IPS-20b (cell line): ENCODE measurements around the gene SNRPA1.

Experiments
- H3K27ac ChIP-seq: one replicate; pipeline ENCODE4 v1.5.1; 2013; ENCODE audit warnings: low read length
- H3K27me3 ChIP-seq: 2 replicates; pipeline ENCODE4 v1.6.1; 2013; ENCODE audit warnings: mild to moderate bottlenecking, low read length, inconsistent platforms; ENCODE audit not compliant: insufficient read depth
- H3K36me3 ChIP-seq: 2 replicates; pipeline ENCODE4 v1.6.1; 2013; ENCODE audit warnings: low read depth, mild to moderate bottlenecking, inconsistent platforms, low read length, moderate library complexity; ENCODE audit not compliant: insufficient read depth
- H3K4me1 ChIP-seq: 2 replicates; pipeline ENCODE4 v1.6.1; 2013; ENCODE audit warnings: mild to moderate bottlenecking, control low read depth, inconsistent platforms, low read length, moderate library complexity; ENCODE audit not compliant: insufficient read depth
- H3K4me3 ChIP-seq: 2 replicates; pipeline ENCODE4 v1.5.1; 2013; ENCODE audit warnings: mild to moderate bottlenecking, low read length, inconsistent platforms
- H3K9ac ChIP-seq: 2 replicates; pipeline ENCODE4 v1.6.1; 2013; ENCODE audit warnings: low read depth, mild to moderate bottlenecking, inconsistent platforms, low read length, moderate library complexity
- H3K9me3 ChIP-seq: 2 replicates; pipeline ENCODE4 v1.6.1; 2013; ENCODE audit warnings: mild to moderate bottlenecking, low read depth, low read length, inconsistent platforms; ENCODE audit not compliant: insufficient read depth

The SNRPA1 gene

DNA sequence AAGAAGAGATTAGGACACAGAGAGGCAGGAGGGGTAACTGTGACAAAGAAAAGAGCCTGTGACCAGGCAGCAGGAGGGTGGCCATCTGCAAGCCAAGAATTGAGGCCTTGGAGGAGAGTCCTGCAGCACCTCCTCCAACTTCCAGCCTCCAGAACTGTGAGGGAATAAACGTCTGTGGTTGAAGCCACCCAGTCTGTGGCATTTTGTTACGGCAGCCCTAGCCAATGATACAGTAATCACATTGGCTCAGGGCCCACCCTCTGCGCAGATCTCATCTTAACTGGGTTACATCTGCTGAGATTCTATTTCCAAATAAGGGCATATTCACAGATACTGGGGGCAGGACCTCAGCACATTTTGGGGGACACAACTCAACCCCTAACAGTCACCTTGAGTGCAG is 29.0 kb downstream of the SNRPA1 start:
- Histone ChIP-seq H3K9me3 (no peaks in the 10 kb centered on the region), H3K27ac (no peak overlapping the region), H3K4me1 (0 out of 2 replicates have a peak, but pooled peaks cover 4% of the 10 kb centered on the region), H3K36me3 (peaks cover 22% of the 10 kb centered on the region), H3K27me3 (no peaks in the 10 kb centered on the region), H3K4me3 (no peak overlapping the region), H3K9ac (no peak overlapping the region)

DNA sequence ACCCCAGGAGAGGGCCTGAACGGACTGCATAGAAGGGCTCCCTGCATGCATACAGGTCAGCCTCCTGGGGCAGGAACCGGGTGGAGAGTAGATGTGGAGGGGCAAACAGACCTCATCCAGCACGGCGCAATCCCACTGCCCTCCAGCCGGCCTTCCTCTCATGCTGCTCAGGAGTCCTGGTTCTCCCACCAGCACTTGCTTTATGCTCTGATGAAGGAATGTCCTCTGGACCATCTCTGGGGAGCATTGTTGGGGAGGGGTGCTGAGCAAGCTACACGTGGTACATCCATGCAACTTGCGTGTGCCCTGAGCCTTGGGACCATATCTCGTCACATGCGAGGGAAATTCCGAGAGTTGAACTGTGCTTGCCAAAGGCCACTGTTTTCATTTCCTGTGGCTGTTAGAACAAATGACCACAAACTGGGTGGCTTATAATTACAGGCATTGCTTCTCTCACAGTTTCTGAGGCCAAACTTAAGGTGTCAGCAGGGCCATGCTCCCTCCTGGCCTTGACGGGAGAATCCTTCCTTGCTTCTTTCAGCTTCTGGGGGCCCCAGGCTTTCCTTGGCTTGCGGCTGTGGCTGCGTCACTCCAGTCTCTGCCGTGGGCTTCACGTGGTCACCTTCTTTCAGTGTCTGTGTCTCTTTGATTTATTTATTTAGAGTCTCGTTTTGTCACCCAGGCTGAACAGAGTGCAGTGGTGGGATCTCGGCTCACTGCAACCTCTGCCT is 30.0 kb downstream of the SNRPA1 start:
- Histone ChIP-seq H3K27me3 (no peaks in the 10 kb centered on the region), H3K4me1 (0 out of 2 replicates have a peak, but pooled peaks cover 4% of the 10 kb centered on the region), H3K27ac (no peak overlapping the region), H3K36me3 (peaks cover 12% of the 10 kb centered on the region), H3K9me3 (no peaks in the 10 kb centered on the region), H3K9ac (no peak overlapping the region), H3K4me3 (no peak overlapping the region)

DNA sequence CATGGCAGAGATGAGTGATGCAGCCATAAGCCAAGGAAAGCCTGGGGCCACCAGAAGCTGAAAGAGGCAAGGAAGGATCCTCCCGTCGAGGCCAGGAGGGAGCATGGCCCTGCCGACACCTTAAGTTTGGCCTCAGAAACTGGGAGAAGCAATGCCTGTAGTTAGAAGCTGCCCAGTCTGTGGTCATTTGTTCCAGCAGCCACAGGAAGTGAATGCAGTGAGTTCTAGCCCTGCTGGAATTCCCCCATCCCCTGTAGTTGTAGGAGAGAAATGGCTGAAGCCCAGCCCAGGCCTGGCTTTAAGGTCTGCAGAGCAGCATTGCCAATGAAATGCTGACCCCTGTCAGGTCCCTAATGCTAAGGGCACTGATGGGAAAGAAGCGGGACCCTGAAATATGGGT is 31.0 kb downstream of the SNRPA1 start:
- Histone ChIP-seq H3K9me3 (no peaks in the 10 kb centered on the region), H3K4me3 (no peak overlapping the region), H3K36me3 (peaks cover 2% of the 10 kb centered on the region), H3K9ac (no peak overlapping the region), H3K27me3 (no peaks in the 10 kb centered on the region), H3K4me1 (0 out of 2 replicates have a peak, but pooled peaks cover 4% of the 10 kb centered on the region), H3K27ac (no peak overlapping the region)

DNA sequence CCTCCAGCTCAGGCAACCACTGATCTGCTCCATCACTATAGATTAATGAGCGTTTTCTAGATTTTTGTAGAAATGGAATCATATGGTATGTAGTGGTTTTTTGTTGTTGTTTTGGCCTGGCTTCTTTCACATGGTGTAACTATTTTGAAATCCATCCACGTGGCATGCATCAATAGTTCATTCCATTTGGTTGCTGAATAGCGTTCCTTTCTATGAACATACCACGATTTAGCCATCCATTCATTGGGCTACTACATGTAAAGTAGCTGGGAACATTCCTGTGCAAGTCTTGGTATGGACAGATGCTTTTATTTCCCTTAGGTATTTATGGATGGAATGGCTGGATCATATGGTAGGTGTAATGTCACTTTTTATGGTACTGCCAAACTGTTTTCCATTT is 32.5 kb downstream of the SNRPA1 start:
- Histone ChIP-seq H3K4me1 (peaks cover 9% of the 10 kb centered on the region; the same call in 1 of the 2 replicates), H3K9me3 (no peaks in the 10 kb centered on the region), H3K4me3 (no peak overlapping the region), H3K36me3 (no peaks in the 10 kb centered on the region), H3K9ac (no peak overlapping the region), H3K27me3 (no peaks in the 10 kb centered on the region), H3K27ac (no peak overlapping the region)

DNA sequence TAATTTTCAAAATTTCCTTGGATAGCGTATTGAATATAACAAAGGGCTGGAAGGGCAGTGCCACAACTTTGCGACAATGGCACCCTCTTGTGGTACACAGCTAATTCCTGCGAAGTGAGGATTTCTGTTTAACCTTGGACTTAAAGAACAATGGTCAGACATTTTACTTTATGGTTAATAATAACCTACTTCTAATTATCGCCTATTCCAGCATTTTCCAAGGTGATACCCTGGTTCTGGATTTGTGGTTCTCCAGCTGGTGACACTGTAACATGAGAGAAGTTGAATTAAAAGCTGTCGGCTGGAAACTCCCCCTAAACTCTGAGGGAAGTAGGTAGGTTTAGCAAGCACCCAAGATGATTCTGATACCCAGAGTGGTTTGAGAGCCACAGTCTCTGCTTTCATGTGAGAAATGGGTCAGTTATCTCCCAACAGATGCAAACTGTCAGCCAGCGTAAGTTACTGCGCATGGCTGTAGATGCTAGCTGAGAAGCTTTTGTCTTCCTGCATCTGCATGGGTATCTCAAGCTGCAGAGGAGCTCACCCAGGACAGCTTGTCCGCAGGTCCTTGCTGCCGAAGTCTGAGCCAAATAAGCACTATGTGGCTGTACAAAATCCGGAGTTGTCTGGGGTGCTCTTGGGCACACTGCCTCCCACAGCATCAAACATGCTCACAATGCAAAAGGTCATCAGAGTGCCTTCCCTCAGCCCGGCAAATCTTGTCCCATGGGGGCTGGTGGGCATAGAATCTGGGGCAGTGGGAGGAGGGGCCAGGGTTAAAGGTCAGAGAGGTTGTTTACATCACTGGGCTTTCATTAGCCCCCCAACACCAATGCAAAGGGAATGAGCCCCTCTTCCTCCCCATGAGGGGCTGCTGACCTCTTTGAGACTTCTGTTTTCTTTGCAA is 36.6 kb downstream of the SNRPA1 start:
- Histone ChIP-seq H3K9ac (no peak overlapping the region), H3K4me3 (no peak overlapping the region), H3K4me1 (peaks cover 8% of the 10 kb centered on the region; the same call in 1 of the 2 replicates), H3K36me3 (no peaks in the 10 kb centered on the region), H3K9me3 (no peaks in the 10 kb centered on the region), H3K27me3 (no peaks in the 10 kb centered on the region), H3K27ac (no peak overlapping the region)

DNA sequence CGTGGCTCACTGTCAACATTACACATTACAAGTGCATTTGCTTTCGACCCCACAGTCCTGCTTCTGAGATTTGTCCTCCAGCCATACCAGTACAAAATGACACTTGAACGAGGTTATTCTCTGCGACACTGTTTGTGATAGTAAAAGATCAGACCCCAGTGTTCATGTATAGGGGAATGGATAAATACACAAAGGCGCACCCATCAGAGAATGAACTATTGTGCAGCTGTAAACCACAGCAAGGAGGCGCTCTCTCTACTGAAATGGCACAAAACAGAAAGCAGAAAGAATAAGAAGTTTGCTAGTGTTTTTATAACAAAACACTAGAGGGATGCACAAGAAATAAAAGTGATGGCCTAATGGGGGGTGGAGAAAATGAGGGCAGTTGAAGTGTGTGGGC is 38.3 kb downstream of the SNRPA1 start:
- no peaks in the 10 kb centered on the region for H3K9me3 ChIP-seq
- H3K4me1 ChIP-seq, result peaks cover 10% of the 10 kb centered on the region; the same call in 1 of the 2 replicates
- H3K27me3 ChIP-seq, result peaks cover 12% of the 10 kb centered on the region; the same call in 1 of the 2 replicates
- no peaks in the 10 kb centered on the region for H3K36me3 ChIP-seq
- H3K9ac ChIP-seq, result no peak overlapping the region
- H3K4me3 ChIP-seq, result no peak overlapping the region
- no peak overlapping the region for H3K27ac ChIP-seq

DNA sequence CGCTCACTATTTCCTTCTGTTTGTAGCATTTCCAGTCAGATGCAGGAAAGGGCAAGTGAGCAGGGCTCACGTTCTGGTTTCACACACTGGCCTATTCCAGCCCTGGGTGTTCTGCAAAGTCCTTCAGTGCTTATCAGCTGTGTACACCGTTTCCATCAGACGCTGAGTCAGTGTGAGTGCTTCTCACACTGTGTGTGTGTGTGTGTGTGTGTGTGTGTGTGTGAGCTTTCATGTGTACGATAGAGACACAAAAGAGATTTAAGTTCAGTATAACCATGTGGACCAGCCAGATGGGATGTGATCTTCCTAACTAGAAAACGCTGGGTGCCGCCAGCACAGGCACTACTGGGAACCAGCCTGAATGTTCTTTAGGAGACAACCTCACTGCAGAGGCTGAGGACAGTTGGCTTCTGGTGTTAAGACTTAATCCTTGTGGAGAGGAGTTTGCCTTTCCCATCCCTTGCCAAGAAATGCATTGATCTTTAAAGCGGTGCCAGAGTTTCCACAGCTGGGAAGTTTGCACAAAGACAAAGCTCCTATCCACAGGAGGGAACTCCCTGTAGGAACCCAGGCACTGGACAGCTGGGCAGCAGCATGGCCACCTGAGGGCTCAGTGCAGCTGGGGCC is 39.3 kb downstream of the SNRPA1 start:
- Histone ChIP-seq H3K9ac (no peak overlapping the region), H3K36me3 (no peaks in the 10 kb centered on the region), H3K27me3 (peaks cover 12% of the 10 kb centered on the region; the same call in 1 of the 2 replicates), H3K9me3 (no peaks in the 10 kb centered on the region), H3K4me3 (no peak overlapping the region), H3K4me1 (peaks cover 10% of the 10 kb centered on the region; the same call in 1 of the 2 replicates), H3K27ac (no peak overlapping the region)

DNA sequence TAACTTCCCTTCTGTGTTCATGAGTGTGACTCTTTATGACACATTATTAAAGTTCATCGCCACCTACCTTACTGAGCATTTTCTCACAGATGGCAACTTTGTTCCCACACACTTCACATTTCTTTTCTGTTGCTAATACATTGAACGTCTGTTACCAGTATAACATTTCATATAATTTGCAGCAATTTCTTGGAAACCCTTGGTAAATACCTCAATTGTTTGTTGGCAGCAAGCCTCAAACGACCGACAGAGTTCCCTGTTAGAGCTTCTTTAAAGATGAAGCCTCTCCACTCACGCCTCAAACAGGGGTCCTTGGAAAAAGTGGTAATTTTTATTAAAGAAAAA is 40.0 kb downstream of the SNRPA1 start:
- Histone ChIP-seq H3K9ac (no peak overlapping the region), H3K4me1 (peaks cover 10% of the 10 kb centered on the region; the same call in 1 of the 2 replicates), H3K36me3 (no peaks in the 10 kb centered on the region), H3K27ac (no peak overlapping the region), H3K27me3 (peaks cover 12% of the 10 kb centered on the region; the same call in 1 of the 2 replicates), H3K9me3 (no peaks in the 10 kb centered on the region), H3K4me3 (no peak overlapping the region)

DNA sequence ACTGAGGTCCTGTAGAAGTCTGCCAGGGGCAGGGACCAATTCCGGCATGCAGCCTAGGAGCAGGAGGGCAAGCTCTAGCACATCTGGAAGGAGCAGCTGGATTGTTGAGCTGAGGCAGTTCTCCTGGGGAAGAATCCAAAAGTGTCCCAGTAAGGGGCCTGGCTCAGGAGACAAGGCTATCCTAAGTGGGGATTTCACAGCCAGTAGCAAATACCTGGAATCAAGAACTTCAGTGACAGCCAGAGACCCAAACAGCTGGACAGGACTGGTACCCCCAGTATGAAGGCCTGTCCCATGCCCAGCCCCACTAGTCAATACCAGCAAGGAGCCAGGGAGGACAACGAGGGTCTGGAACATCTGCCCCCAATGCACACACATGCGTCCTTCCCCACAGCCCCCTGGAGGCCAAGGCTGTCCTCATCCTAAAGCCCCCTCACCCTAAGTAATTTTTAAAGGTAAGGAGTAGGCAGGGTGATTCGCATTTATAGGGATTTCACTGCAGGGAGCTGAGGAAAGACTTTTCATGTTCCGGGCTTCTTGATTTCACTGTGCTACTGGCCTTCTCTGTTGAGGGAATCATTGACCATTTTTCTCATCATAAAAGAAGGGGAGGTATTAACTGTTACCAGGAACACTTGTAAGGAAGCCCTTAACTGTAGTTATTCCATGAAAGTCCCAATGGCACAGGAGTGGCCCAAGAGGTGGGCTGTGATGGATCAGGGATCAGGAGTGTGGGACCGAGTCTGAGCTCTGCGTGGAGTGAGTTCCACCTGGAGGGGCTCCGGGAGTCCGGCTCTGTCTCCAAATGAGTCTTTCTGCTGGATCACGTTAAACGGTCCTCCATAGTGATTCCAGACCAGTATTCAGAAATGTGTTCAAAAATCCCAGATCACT is 40.6 kb downstream of the SNRPA1 start:
- H3K9ac ChIP-seq, result no peak overlapping the region
- no peaks in the 10 kb centered on the region for H3K9me3 ChIP-seq
- H3K36me3 ChIP-seq, result no peaks in the 10 kb centered on the region
- no peak overlapping the region for H3K27ac ChIP-seq
- H3K27me3 ChIP-seq, result peaks cover 12% of the 10 kb centered on the region; the same call in 1 of the 2 replicates
- H3K4me1 ChIP-seq, result peaks cover 14% of the 10 kb centered on the region; the same call in 1 of the 2 replicates
- H3K4me3 ChIP-seq, result no peak overlapping the region

DNA sequence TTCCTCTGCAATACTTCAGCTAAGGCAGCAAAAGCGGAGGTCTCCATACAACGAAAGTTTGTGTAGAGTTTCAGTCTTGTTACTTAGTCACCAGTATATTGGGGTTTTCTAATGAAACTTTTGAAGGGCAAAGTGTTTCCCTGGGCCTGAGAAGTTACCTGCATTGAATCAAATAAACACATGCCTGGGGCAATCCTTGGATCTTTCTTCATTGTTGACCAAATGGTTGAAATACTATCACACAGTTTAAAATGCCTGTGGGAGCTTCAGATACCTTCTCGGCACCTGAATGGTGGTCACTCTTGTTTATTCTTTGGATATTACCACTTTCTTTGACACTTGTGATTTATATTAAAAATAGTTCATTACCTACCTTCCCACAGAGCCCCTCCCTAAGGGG is 42.2 kb downstream of the SNRPA1 start:
- peak overlapping the region; percentile 44; the same call in 1 of the 2 replicates for H3K9ac ChIP-seq
- no peaks in the 10 kb centered on the region for H3K9me3 ChIP-seq
- no peak overlapping the region for H3K27ac ChIP-seq
- H3K4me3 ChIP-seq, result peak overlapping the region; percentile 67
- peaks cover 8% of the 10 kb centered on the region; the same call in 1 of the 2 replicates for H3K36me3 ChIP-seq
- peaks cover 12% of the 10 kb centered on the region; the same call in 1 of the 2 replicates for H3K27me3 ChIP-seq
- H3K4me1 ChIP-seq, result peaks cover 12% of the 10 kb centered on the region; the same call in 1 of the 2 replicates
